Neural progenitor cell (in vitro differentiated cells): Measurements from ENCODE around the gene MPC2.

Experiments
- EZH2phosphoT487 ChIP-seq: fragments of 200-600 bp; sonication (generic); IDR thresholded peaks from 2 replicates; pipeline ENCODE4 v1.6.1; 2017; ENCODE audit warnings: antibody characterized with exemption
- TF ChIP-seq, protein P1 (sequence below): fragments of 200-600 bp; sonication (generic); IDR thresholded peaks from 2 replicates; pipeline ENCODE4 v1.5.1; 2017; ENCODE audit warnings: antibody characterized with exemption, mild to moderate bottlenecking

- TF ChIP-seq, protein P1, sequence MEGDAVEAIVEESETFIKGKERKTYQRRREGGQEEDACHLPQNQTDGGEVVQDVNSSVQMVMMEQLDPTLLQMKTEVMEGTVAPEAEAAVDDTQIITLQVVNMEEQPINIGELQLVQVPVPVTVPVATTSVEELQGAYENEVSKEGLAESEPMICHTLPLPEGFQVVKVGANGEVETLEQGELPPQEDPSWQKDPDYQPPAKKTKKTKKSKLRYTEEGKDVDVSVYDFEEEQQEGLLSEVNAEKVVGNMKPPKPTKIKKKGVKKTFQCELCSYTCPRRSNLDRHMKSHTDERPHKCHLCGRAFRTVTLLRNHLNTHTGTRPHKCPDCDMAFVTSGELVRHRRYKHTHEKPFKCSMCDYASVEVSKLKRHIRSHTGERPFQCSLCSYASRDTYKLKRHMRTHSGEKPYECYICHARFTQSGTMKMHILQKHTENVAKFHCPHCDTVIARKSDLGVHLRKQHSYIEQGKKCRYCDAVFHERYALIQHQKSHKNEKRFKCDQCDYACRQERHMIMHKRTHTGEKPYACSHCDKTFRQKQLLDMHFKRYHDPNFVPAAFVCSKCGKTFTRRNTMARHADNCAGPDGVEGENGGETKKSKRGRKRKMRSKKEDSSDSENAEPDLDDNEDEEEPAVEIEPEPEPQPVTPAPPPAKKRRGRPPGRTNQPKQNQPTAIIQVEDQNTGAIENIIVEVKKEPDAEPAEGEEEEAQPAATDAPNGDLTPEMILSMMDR, result no peak
- no peak for TF ChIP-seq EZH2phosphoT487
These were observed 48.1 kb upstream of the MPC2 start for GRCh38 chr1:167984886-167985489.
